A673 (cell line): Measurements from ENCODE around the gene EIPR1.

Source experiments
- CTCF ChIP-seq: fragments of 300-800, 200-600 bp; sonication (generic); conservative IDR thresholded peaks from 2 replicates; pipeline ENCODE4 v1.5.1; 2017; ENCODE audit warnings: low read depth, mild to moderate bottlenecking, antibody characterized with exemption, low read length, moderate library complexity, mixed read lengths
- EZH2 ChIP-seq: fragments of 200-600 bp; sonication (generic); IDR thresholded peaks from 2 replicates; pipeline ENCODE4 v1.6.1; 2017; ENCODE audit warnings: borderline replicate concordance, low read depth, mild to moderate bottlenecking, mixed read lengths, antibody characterized with exemption, low read length; ENCODE audit not compliant: poor library complexity, severe bottlenecking

GRCh38 chr2:3413697-3414096, 36.1 kb upstream of the EIPR1 start:
- TF ChIP-seq CTCF (no peak), EZH2 (no peak)
